Nephron progenitor cell (in vitro differentiated cells): ENCODE data around the gene MUC5AC.

Experiments
- DNase-seq: peaks from one replicate; pipeline ENCODE4 v3.0.0; 2021
- H3K27ac Mint-ChIP-seq: 2 replicates; pipeline ENCODE4 v1.8.0; 2021; ENCODE audit warnings: mild to moderate bottlenecking, moderate library complexity, mixed read lengths
- H3K27me3 Mint-ChIP-seq: 2 replicates; pipeline ENCODE4 v1.8.0; 2021; ENCODE audit warnings: mild to moderate bottlenecking, low read depth, mixed read lengths; ENCODE audit not compliant: poor library complexity
- H3K36me3 Mint-ChIP-seq: 2 replicates; pipeline ENCODE4 v1.8.0; 2021; ENCODE audit warnings: low read depth, mixed read lengths
- H3K4me1 Mint-ChIP-seq: 2 replicates; pipeline ENCODE4 v1.8.0; 2021; ENCODE audit warnings: mixed read lengths
- H3K4me3 Mint-ChIP-seq: 2 replicates; pipeline ENCODE4 v1.8.0; 2021; ENCODE audit warnings: mild to moderate bottlenecking, moderate library complexity, mixed read lengths
- H3K9me3 Mint-ChIP-seq: 2 replicates; pipeline ENCODE4 v1.8.0; 2021; ENCODE audit warnings: mild to moderate bottlenecking, moderate library complexity, mixed read lengths
- TF ChIP-seq, protein P1 (sequence below): fragments of 200-600 bp; sonication (generic); IDR thresholded peaks from 2 replicates; pipeline ENCODE4 v1.5.0; 2021; ENCODE audit warnings: antibody characterized with exemption

MUC5AC gene

DNA sequence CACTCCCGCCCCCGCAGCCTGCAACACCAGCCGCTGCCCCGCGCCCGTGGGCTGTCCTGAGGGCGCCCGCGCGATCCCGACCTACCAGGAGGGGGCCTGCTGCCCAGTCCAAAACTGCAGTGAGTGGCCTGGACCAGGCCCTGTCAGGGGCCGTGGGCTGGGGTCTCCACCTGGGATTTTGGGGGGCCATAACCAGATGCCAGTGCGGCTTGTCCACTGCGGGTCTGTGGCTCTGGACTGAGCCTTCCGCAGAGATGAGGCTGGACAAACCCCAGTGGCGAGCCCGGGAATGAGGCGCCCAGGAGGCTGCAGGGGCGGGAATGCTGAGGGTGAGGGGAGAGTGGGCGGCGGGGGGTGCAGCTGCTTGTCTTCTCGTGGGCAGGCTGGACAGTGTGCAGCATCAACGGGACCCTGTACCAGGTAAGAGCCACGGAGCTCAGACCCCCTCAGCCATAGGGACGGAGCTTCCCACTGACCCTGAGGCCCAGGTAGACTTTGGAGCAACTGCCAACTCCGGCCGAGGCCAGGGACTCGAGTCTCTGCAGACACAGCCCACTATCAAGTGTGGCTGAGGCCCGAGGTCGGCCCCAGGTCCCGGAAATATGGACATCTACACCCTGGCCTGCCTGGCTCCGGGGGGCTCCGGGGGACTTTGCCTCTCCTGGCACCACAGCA lies 40.3 kb downstream of the MUC5AC start:
- Mint-ChIP-seq H3K9me3 (peaks cover 3% of the 10 kb centered on the region), H3K4me1 (no peaks in the 10 kb centered on the region), H3K4me3 (no peak overlapping the region), H3K27ac (no peak overlapping the region), H3K36me3 (no peaks in the 10 kb centered on the region), H3K27me3 (no peaks in the 10 kb centered on the region)
- DNase-seq: no peak
- TF ChIP-seq, protein P1, sequence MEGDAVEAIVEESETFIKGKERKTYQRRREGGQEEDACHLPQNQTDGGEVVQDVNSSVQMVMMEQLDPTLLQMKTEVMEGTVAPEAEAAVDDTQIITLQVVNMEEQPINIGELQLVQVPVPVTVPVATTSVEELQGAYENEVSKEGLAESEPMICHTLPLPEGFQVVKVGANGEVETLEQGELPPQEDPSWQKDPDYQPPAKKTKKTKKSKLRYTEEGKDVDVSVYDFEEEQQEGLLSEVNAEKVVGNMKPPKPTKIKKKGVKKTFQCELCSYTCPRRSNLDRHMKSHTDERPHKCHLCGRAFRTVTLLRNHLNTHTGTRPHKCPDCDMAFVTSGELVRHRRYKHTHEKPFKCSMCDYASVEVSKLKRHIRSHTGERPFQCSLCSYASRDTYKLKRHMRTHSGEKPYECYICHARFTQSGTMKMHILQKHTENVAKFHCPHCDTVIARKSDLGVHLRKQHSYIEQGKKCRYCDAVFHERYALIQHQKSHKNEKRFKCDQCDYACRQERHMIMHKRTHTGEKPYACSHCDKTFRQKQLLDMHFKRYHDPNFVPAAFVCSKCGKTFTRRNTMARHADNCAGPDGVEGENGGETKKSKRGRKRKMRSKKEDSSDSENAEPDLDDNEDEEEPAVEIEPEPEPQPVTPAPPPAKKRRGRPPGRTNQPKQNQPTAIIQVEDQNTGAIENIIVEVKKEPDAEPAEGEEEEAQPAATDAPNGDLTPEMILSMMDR: no peak

DNA sequence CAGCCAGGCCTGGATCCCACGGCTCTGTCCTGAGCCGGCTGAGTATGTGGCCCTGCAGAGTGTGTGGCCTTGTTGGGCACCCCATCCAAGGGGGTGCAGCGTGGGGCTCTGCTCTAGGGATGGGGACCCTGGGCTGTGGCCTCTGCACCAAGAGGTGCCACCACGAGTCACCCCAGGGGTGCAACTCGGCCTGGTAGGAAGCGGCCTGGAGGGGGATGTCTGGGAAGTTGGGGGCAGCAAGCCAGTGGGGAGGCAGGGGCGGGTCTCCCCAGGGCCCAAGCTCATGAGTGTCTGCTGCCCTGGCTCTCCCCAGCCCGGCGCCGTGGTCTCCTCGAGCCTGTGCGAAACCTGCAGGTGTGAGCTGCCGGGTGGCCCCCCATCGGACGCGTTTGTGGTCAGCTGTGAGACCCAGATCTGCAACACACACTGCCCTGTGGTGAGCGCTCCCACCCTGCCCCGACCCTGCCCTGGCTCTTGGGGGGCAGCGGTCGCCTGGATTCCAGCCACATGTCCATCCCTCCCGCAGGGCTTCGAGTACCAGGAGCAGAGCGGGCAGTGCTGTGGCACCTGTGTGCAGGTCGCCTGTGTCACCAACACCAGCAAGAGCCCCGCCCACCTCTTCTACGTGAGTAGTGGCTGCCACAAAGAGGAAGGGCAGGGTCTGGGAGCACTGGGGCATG lies 40.9 kb downstream of the MUC5AC start:
- no peak overlapping the region for H3K27ac Mint-ChIP-seq
- peaks cover 2% of the 10 kb centered on the region for H3K9me3 Mint-ChIP-seq
- H3K4me3 Mint-ChIP-seq: no peak overlapping the region
- no peak for DNase-seq
- TF ChIP-seq, protein P1: no peak
- H3K27me3 Mint-ChIP-seq: no peaks in the 10 kb centered on the region
- no peaks in the 10 kb centered on the region for H3K4me1 Mint-ChIP-seq
- H3K36me3 Mint-ChIP-seq: no peaks in the 10 kb centered on the region

DNA sequence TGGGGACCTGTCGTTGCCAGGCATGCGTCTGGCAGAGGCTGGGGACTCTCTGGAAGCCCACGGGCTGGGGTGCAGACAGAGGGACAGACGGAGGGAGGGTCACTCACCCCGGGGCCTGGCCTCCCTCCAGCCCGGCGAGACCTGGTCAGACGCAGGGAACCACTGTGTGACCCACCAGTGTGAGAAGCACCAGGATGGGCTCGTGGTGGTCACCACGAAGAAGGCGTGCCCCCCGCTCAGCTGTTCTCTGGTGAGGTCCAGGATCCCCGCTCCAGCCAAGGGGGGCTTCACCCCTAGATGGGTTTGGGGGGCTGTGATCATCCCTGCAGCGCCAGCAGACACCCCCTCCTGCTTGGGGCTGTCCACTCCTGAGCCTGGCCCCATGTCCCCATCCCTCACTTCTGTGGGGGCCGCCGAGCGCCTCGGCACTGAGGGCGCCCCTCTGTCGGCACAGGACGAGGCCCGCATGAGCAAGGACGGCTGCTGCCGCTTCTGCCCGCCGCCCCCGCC lies 41.5 kb downstream of the MUC5AC start:
- Mint-ChIP-seq H3K4me1 (no peaks in the 10 kb centered on the region), H3K27me3 (no peaks in the 10 kb centered on the region), H3K9me3 (no peaks in the 10 kb centered on the region), H3K27ac (no peak overlapping the region), H3K4me3 (no peak overlapping the region), H3K36me3 (no peaks in the 10 kb centered on the region)
- TF ChIP-seq, protein P1: no peak
- DNase-seq: no peak

DNA sequence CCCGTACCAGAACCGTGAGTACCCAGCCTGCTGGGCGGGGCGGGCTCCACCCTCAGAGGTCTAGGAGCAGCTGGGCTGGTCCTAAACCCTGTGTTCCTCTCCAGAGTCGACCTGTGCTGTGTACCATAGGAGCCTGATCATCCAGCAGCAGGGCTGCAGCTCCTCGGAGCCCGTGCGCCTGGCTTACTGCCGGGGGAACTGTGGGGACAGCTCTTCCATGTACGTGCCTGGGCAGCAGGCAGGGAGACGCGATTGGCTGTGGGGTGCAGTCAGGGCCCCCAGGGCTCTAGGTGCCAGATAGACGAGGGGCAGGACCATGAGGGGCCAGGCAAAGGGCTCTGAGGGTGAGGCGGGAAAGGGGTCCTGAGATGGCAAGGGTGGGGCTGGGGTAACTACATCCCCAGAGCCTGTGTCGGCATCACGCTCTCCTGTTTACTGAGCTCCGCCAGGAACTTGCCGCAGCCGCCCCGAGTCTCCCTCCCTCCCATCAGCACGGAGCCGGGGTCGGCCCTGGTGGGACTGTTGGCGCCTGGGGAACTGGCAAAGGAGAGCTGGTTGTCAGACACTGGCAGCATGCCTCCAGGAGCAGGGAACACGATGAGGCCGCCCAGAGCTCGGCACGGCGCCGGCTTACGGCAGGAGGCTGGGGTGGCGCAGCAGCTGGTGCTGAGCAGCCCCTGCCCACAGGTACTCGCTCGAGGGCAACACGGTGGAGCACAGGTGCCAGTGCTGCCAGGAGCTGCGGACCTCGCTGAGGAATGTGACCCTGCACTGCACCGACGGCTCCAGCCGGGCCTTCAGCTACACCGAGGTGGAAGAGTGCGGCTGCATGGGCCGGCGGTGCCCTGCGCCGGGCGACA lies 42.2 kb downstream of the MUC5AC start:
- TF ChIP-seq, protein P1: no peak
- no peaks in the 10 kb centered on the region for H3K9me3 Mint-ChIP-seq
- H3K27me3 Mint-ChIP-seq: peaks cover under 1% of the 10 kb centered on the region
- H3K27ac Mint-ChIP-seq: no peak overlapping the region
- DNase-seq: no peak
- H3K4me1 Mint-ChIP-seq: no peaks in the 10 kb centered on the region
- no peak overlapping the region for H3K4me3 Mint-ChIP-seq
- no peaks in the 10 kb centered on the region for H3K36me3 Mint-ChIP-seq

DNA sequence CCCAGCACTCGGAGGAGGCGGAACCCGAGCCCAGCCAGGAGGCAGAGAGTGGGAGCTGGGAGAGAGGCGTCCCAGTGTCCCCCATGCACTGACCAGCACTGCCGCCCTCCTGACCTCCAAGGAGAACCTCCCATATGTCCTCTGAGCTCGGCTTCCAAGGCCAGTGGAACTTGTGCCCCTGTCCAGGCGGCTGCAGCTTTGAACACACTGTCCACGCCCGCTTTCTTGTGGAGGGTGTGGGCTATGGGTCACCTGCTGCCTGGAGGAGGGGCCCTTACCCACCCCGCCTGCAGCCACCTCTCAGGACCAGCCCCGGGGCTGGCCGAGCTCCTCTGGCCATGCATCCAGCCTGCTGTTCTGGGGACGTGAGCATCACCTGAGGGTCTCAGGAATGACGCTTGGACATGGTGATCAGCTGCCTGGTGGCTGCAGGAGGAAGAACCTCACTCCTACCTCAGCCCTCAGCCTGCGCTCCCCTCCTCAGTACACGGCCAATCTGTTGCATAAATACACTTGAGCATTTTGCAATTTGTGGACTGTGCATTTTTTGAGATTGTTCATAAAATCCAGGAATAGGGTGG lies 42.9 kb downstream of the MUC5AC start:
- DNase-seq: no peak
- no peaks in the 10 kb centered on the region for H3K36me3 Mint-ChIP-seq
- no peak overlapping the region for H3K4me3 Mint-ChIP-seq
- H3K4me1 Mint-ChIP-seq: no peaks in the 10 kb centered on the region
- no peak overlapping the region for H3K27ac Mint-ChIP-seq
- H3K9me3 Mint-ChIP-seq: no peaks in the 10 kb centered on the region
- TF ChIP-seq, protein P1: no peak
- H3K27me3 Mint-ChIP-seq: peaks cover 4% of the 10 kb centered on the region
